Fibroblast of lung (primary cell): ENCODE results near the gene NAT10.

Experiments used
- CTCF ChIP-seq, 2 donors: IDR thresholded peaks in 1 of 2; conservative IDR thresholded peaks in 1 of 2; 1 replicate in 1 of 2; 2 replicates in 1 of 2; pipeline ENCODE4 v1.5.1; 2011 to 2012; ENCODE audit warnings: low read length in 2 of 2, control low read depth in 1 of 2, inconsistent platforms in 1 of 2, low read depth in 1 of 2, mild to moderate bottlenecking in 1 of 2
- EZH2 ChIP-seq: IDR thresholded peaks from 2 replicates; pipeline ENCODE4 v1.5.1; 2012; ENCODE audit warnings: low read length, control low read depth, mild to moderate bottlenecking; ENCODE audit errors: missing control alignments

- no peak for TF ChIP-seq CTCF (conservative IDR thresholded peaks at IDR 0.05 in 1 of 2, IDR thresholded peaks at IDR 0.05 in 1 of 2; ENCODE audit: low read depth in 1 of 2, low read length in 2 of 2)
- TF ChIP-seq EZH2: no peak
Measured at GRCh38 chr11:34063061-34063795, 42.2 kb upstream of the NAT10 start.
